Dedifferentiated amniotic fluid mesenchymal stem cell (primary cell): ENCODE results near the gene MED13L.

Experiments used
- DNase-seq: peaks from one replicate; pipeline ENCODE4 v3.0.0-alpha.2; 2016; ENCODE audit errors: extremely low spot score

The MED13L gene

GRCh38 chr12:115944392-115944742, 333.1 kb downstream of the MED13L start:
- no peak for DNase-seq

GRCh38 chr12:115943630-115944391, 333.7 kb downstream of the MED13L start:
- no peak for DNase-seq

- no peak for DNase-seq
Measured at GRCh38 chr12:115943310-115943629, 334.2 kb downstream of the MED13L start.

GRCh38 chr12:115942346-115942745, 335.1 kb downstream of the MED13L start:
- no peak for DNase-seq

GRCh38 chr12:115941362-115941761, 336.1 kb downstream of the MED13L start:
- DNase-seq: no peak

GRCh38 chr12:115938794-115939377, 338.6 kb downstream of the MED13L start:
- no peak for DNase-seq

GRCh38 chr12:115936997-115937916, 340.2 kb downstream of the MED13L start:
- DNase-seq: no peak

GRCh38 chr12:115934877-115935276, 342.6 kb downstream of the MED13L start:
- DNase-seq: no peak

- DNase-seq: no peak
Measured at GRCh38 chr12:115934046-115934445, 343.4 kb downstream of the MED13L start.

GRCh38 chr12:115932066-115932465, 345.4 kb downstream of the MED13L start:
- DNase-seq: no peak

- no peak for DNase-seq
Measured at GRCh38 chr12:115930336-115930735, 347.2 kb downstream of the MED13L start.

- DNase-seq: no peak
Measured at GRCh38 chr12:115926037-115926670, 351.3 kb downstream of the MED13L start.

- DNase-seq: no peak
Measured at GRCh38 chr12:115923851-115924250, 353.6 kb downstream of the MED13L start.

- DNase-seq: no peak
Measured at GRCh38 chr12:115922952-115923564, 354.4 kb downstream of the MED13L start.

- DNase-seq: peak; percentile 38
Measured at GRCh38 chr12:115920395-115921183, 356.9 kb downstream of the MED13L start.

- no peak for DNase-seq
Measured at GRCh38 chr12:115918763-115919162, 358.7 kb downstream of the MED13L start.

- DNase-seq: no peak
Measured at GRCh38 chr12:115916910-115917668, 360.4 kb downstream of the MED13L start.

- DNase-seq: no peak
Measured at GRCh38 chr12:115914122-115914521, 363.4 kb downstream of the MED13L start.

GRCh38 chr12:115912440-115912839, 365.1 kb downstream of the MED13L start:
- DNase-seq: no peak

GRCh38 chr12:115911360-115911759, 366.1 kb downstream of the MED13L start:
- DNase-seq: no peak
